ENCODE data around the gene EEPD1.
A peak's percentile ranks its signal among the peaks of the same experiment; 100 is the strongest.
"Not testable (repeated sequence)": the region's sequence is repeated elsewhere in the genome, so short reads cannot be mapped to it uniquely, and the experiment has no call there.

EEPD1 gene

GRCh38 chr7:36303202-36304098, 150.4 kb downstream of the EEPD1 start:
- DNase-seq = peak; percentile 87

- no peak for DNase-seq
Measured at GRCh38 chr7:36304099-36304425, 151.0 kb downstream of the EEPD1 start.

GRCh38 chr7:36305226-36305625, 152.2 kb downstream of the EEPD1 start:
- no peak for DNase-seq

- no peak for DNase-seq
Measured at GRCh38 chr7:36305648-36306047, 152.6 kb downstream of the EEPD1 start.

GRCh38 chr7:36306222-36306621, 153.2 kb downstream of the EEPD1 start:
- DNase-seq = no peak

GRCh38 chr7:36306722-36307121, 153.7 kb downstream of the EEPD1 start:
- DNase-seq = no peak

- no peak for DNase-seq
Measured at GRCh38 chr7:36308031-36308430, 155.0 kb downstream of the EEPD1 start.

- no peak for DNase-seq
Measured at GRCh38 chr7:36309301-36309700, 156.2 kb downstream of the EEPD1 start.

- no peak for DNase-seq
Measured at GRCh38 chr7:36309716-36310115, 156.7 kb downstream of the EEPD1 start.

- no peak for DNase-seq
Measured at GRCh38 chr7:36310897-36311296, 157.8 kb downstream of the EEPD1 start.

- DNase-seq = no peak
Measured at GRCh38 chr7:36311539-36311938, 158.5 kb downstream of the EEPD1 start.

- no peak for DNase-seq
Measured at GRCh38 chr7:36312064-36312914, 159.2 kb downstream of the EEPD1 start.

GRCh38 chr7:36312915-36313334, 159.9 kb downstream of the EEPD1 start:
- no peak for DNase-seq

GRCh38 chr7:36313607-36314006, 160.6 kb downstream of the EEPD1 start:
- no peak for DNase-seq

- no peak for DNase-seq
Measured at GRCh38 chr7:36314491-36314890, 161.4 kb downstream of the EEPD1 start.

GRCh38 chr7:36315309-36315944, 162.4 kb downstream of the EEPD1 start:
- no peak for DNase-seq

GRCh38 chr7:36316319-36316718, 163.3 kb downstream of the EEPD1 start:
- no peak for DNase-seq

- DNase-seq = no peak
Measured at GRCh38 chr7:36317276-36317675, 164.2 kb downstream of the EEPD1 start.

GRCh38 chr7:36318116-36318515, 165.1 kb downstream of the EEPD1 start:
- no peak for DNase-seq

- DNase-seq = not testable (repeated sequence)
Measured at GRCh38 chr7:36321284-36321683, 168.2 kb downstream of the EEPD1 start.

GRCh38 chr7:36336390-36336789, 183.3 kb downstream of the EEPD1 start:
- no peak for DNase-seq

GRCh38 chr7:36338256-36338655, 185.2 kb downstream of the EEPD1 start:
- no peak for DNase-seq

- no peak for DNase-seq
Measured at GRCh38 chr7:36343548-36343947, 190.5 kb downstream of the EEPD1 start.

- no peak for DNase-seq
Measured at GRCh38 chr7:36344622-36345021, 191.6 kb downstream of the EEPD1 start.
